ENCODE measurements around the gene GMIP. TPM values are rescaled to one million over a fixed set of nuclear protein-coding genes. Genes with fewer than 3 reads are reported as not detected.

The GMIP gene
- total and polyA plus RNA-seq, 2 of the 13 experiments (the other 11 are each of a cell fraction or from before 2014, with no cell fraction given) = 1.5 to 1.8 TPM

DNA sequence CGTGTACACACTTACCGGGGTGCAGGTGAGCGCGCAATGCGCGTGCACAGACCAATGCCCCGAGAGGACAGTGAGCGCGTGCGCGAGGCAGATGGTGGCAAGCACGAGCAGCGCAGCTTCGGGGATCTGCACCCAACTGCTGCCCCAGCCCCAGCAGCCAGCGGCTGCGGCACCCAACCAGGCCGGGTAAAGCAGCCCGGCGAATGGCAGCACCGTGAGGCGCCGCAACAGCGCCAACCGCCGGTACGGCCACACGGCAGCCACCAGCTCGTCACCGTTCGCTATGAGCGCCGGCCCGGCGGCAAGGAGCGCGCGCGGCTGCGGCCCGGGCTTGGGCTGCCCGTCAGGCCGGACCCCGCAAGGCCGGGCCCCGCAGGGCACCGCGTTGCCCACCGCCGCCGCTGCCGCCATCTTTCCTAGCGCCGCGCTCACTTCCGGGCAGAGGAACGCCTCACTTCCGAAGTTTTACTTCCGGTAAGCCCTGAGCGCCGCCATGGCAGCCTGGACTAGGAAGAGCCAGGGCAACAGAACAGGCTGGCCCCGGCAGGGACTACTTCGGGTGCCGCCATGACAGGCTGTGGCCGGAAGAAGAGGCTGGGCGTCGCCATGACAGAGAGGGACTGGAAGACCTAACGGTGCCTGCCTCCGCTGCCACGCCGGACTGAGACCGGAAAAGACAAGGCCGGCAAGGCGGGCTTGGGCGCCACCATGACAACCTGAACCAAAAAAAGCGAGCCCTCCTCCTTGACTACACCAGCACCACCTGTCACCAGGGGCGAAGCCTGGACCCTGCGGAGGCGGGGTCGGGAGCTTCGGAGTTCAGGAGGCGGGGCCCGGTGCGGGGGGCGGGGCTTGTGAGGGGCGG, 20.0 kb upstream of the GMIP start, which contains the start of gene ATP13A1 (continued):
- TF ChIP-seq, protein P1, sequence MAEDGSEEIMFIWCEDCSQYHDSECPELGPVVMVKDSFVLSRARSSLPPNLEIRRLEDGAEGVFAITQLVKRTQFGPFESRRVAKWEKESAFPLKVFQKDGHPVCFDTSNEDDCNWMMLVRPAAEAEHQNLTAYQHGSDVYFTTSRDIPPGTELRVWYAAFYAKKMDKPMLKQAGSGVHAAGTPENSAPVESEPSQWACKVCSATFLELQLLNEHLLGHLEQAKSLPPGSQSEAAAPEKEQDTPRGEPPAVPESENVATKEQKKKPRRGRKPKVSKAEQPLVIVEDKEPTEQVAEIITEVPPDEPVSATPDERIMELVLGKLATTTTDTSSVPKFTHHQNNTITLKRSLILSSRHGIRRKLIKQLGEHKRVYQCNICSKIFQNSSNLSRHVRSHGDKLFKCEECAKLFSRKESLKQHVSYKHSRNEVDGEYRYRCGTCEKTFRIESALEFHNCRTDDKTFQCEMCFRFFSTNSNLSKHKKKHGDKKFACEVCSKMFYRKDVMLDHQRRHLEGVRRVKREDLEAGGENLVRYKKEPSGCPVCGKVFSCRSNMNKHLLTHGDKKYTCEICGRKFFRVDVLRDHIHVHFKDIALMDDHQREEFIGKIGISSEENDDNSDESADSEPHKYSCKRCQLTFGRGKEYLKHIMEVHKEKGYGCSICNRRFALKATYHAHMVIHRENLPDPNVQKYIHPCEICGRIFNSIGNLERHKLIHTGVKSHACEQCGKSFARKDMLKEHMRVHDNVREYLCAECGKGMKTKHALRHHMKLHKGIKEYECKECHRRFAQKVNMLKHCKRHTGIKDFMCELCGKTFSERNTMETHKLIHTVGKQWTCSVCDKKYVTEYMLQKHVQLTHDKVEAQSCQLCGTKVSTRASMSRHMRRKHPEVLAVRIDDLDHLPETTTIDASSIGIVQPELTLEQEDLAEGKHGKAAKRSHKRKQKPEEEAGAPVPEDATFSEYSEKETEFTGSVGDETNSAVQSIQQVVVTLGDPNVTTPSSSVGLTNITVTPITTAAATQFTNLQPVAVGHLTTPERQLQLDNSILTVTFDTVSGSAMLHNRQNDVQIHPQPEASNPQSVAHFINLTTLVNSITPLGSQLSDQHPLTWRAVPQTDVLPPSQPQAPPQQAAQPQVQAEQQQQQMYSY (CRISPR knock-in tag; IDR thresholded peaks at IDR 0.05) = no peak; the same call in 1 of the 2 replicates
- TF ChIP-seq, protein P2, sequence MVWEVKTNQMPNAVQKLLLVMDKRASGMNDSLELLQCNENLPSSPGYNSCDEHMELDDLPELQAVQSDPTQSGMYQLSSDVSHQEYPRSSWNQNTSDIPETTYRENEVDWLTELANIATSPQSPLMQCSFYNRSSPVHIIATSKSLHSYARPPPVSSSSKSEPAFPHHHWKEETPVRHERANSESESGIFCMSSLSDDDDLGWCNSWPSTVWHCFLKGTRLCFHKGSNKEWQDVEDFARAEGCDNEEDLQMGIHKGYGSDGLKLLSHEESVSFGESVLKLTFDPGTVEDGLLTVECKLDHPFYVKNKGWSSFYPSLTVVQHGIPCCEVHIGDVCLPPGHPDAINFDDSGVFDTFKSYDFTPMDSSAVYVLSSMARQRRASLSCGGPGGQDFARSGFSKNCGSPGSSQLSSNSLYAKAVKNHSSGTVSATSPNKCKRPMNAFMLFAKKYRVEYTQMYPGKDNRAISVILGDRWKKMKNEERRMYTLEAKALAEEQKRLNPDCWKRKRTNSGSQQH (CRISPR knock-in tag; IDR thresholded peaks at IDR 0.05; ENCODE audit: low read depth) = no peak; the same call in 1 of the 2 replicates
- 0 out of 2 replicates have a peak, but pooled peaks have one; percentile 6 for TF ChIP-seq ZNF652 (CRISPR knock-in tag; IDR thresholded peaks at IDR 0.05; ENCODE audit: borderline replicate concordance, low read depth)
- TF ChIP-seq, protein P3, sequence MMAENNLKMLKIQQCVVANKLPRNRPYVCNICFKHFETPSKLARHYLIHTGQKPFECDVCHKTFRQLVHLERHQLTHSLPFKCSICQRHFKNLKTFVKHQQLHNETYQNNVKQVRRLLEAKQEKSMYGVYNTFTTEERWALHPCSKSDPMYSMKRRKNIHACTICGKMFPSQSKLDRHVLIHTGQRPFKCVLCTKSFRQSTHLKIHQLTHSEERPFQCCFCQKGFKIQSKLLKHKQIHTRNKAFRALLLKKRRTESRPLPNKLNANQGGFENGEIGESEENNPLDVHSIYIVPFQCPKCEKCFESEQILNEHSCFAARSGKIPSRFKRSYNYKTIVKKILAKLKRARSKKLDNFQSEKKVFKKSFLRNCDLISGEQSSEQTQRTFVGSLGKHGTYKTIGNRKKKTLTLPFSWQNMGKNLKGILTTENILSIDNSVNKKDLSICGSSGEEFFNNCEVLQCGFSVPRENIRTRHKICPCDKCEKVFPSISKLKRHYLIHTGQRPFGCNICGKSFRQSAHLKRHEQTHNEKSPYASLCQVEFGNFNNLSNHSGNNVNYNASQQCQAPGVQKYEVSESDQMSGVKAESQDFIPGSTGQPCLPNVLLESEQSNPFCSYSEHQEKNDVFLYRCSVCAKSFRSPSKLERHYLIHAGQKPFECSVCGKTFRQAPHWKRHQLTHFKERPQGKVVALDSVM (CRISPR knock-in tag; IDR thresholded peaks at IDR 0.05) = peak; percentile 41; the same call in 1 of the 2 replicates
- no peak for TF ChIP-seq CAMTA2 (CRISPR knock-in tag; IDR thresholded peaks at IDR 0.05; ENCODE audit: borderline replicate concordance)
- TF ChIP-seq, protein P4, sequence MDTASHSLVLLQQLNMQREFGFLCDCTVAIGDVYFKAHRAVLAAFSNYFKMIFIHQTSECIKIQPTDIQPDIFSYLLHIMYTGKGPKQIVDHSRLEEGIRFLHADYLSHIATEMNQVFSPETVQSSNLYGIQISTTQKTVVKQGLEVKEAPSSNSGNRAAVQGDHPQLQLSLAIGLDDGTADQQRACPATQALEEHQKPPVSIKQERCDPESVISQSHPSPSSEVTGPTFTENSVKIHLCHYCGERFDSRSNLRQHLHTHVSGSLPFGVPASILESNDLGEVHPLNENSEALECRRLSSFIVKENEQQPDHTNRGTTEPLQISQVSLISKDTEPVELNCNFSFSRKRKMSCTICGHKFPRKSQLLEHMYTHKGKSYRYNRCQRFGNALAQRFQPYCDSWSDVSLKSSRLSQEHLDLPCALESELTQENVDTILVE (CRISPR knock-in tag; IDR thresholded peaks at IDR 0.05) = peak; percentile 52; the same call in 1 of the 2 replicates
- no peak for TF ChIP-seq TCF7L2 (IDR thresholded peaks at IDR 0.05; ENCODE audit: low read depth, low read length)
- TF ChIP-seq MTA1 (CRISPR knock-in tag; IDR thresholded peaks at IDR 0.05; ENCODE audit: borderline replicate concordance) = no peak
- TF ChIP-seq ZNF367 (CRISPR knock-in tag; IDR thresholded peaks at IDR 0.05; ENCODE audit: borderline replicate concordance) = no peak
- TF ChIP-seq ATF1 (CRISPR knock-in tag; IDR thresholded peaks at IDR 0.05) = no peak
- TF ChIP-seq SMC3 (IDR thresholded peaks at IDR 0.05; ENCODE audit: low read length) = no peak
- TF ChIP-seq, protein P5, sequence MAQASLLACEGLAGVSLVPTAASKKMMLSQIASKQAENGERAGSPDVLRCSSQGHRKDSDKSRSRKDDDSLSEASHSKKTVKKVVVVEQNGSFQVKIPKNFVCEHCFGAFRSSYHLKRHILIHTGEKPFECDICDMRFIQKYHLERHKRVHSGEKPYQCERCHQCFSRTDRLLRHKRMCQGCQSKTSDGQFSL (CRISPR knock-in tag; IDR thresholded peaks at IDR 0.05) = no peak
- TF ChIP-seq, protein P6, sequence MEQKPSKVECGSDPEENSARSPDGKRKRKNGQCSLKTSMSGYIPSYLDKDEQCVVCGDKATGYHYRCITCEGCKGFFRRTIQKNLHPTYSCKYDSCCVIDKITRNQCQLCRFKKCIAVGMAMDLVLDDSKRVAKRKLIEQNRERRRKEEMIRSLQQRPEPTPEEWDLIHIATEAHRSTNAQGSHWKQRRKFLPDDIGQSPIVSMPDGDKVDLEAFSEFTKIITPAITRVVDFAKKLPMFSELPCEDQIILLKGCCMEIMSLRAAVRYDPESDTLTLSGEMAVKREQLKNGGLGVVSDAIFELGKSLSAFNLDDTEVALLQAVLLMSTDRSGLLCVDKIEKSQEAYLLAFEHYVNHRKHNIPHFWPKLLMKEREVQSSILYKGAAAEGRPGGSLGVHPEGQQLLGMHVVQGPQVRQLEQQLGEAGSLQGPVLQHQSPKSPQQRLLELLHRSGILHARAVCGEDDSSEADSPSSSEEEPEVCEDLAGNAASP (CRISPR knock-in tag; IDR thresholded peaks at IDR 0.05; ENCODE audit: borderline replicate concordance) = 0 out of 2 replicates have a peak, but pooled peaks have one; percentile 29

Data from HepG2 (cell line).